NCI-H510A treated with DMSO at 0.1 percent for 48 hours (cell line): ENCODE measurements around the gene TMBIM4.
A peak's percentile ranks its signal among the peaks of the same experiment; 100 is the strongest.

Experiments
- DNase-seq: peaks from one replicate; lab custom pipeline; 2025; lab: John Stamatoyannopoulos, UW

Gene TMBIM4

GRCh38 chr12:66140731-66141130 is 29.1 kb downstream of the TMBIM4 start:
- DNase-seq, result no peak

DNA sequence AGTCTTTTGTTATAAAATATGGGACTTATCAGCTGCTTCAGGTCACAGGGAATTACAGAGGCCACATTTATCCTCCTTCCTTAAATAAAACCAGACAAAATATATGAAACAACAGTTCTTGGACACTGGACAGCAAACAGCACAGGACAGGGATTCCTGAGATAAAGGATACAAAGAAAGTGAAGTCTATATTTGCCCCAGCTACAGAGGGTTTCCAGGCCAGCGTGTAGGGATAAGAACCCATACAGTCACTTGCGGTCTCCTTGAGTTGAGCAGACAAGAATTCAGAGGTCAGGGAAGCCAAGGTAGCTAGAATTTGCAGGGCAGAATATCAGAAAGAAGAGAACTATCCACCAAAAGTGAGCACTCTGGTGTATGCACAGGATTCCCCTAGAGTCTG is 30.5 kb downstream of the TMBIM4 start:
- DNase-seq, result no peak

DNA sequence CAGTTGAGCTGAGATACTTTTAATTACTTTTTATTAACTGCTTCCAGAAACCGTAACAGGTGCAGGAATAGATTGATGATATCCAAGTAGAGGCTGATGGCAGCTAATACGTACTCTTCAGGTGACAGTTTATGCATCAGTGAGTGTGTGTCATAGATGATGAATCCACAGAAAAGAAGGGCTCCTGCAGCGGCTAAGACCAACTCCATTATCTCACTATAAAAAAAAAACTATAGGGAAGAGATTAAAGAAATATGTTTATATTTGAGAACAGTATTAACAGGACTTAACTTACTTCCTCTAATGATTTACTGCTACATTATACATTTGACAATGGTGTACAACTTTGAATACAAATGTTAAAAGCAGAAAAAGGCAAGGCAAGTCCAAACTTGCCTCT is 31.9 kb downstream of the TMBIM4 start:
- no peak for DNase-seq

DNA sequence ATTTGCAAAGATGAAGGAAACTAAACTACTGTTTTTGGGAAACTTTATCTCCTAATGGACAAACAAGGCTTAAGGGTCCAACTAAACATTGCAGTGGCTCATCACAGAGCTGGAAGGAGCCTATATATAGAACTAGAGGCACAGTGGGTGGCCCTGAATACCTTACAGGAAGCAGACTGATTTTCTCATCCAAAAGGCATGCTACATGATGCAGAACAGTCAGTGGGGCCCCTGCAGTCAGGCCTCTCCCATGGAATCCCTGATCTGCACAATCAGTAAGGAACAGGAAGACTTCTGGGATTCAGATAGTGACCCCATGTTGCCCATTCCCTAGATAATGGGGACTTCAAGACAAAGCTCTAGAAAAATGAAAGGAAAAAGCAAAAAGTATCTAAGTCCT is 37.4 kb downstream of the TMBIM4 start:
- no peak for DNase-seq

GRCh38 chr12:66131067-66131688 is 38.6 kb downstream of the TMBIM4 start:
- peak; percentile 83 for DNase-seq

GRCh38 chr12:66130267-66131066 is 39.3 kb downstream of the TMBIM4 start, which contains the start of gene LLPH:
LLPH (minus strand) TSS chr12:66130750; CDS start chr12:66129106, 1,644 bp downstream.
- peak; percentile 89 for DNase-seq

DNA sequence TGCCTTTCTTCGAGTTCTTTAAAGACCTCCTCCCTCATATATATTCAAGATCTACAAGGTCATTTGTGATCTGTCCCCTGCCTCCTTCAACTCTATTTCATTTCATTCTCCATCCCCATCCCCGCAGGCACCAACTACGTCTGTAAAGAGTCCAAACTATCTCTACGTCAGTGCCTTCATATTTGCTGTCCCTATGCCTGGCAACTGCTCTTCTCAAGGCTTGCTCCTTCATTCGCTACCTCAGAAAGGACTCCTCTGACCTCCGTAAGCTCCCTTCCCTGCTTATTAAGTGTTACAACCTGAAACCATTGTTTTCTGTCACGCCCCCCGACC is 39.9 kb downstream of the TMBIM4 start:
- DNase-seq, result peak; percentile 15

DNA sequence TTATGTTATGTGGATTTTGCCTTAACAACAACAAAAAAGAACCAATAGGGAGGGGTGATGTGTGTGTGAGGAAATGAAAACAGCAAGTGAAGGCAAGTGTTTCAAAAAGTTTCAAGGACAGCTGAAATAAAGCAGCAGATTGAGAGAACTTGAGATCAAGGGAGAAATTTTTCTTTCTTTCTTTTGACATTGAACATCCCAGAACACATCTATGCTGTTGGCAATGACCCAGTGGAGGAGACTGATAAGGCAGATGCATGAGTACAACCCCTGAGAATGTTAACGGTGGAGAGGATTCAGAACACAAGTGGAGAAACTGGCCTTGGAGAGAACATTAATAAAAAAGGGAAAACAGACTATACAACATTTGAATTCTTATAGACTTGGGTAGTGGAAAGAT is 42.1 kb downstream of the TMBIM4 start:
- no peak for DNase-seq

DNA sequence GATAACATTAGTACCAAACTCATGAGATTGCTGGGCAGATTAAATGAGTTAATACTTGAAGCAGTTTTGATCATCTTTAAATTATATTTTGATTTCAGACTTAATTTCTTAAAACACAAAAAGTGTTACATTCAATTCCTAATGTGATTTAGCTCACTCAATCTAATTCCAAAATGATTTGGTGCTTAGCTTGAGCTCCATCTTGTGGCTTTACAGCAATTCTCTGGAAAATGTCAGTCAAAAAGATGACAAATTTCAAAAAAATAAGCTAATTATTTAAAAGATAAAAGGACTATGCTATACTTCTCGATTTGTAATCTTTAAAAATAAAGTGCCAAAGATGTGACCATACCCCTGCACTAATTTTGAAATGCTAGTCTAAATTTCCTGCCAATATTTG is 49.3 kb downstream of the TMBIM4 start:
- DNase-seq, result no peak

- no peak for DNase-seq
Observed at GRCh38 chr12:66119870-66120241, 49.9 kb downstream of the TMBIM4 start.

- no peak for DNase-seq
Observed at GRCh38 chr12:66119229-66119869, 50.4 kb downstream of the TMBIM4 start.

DNA sequence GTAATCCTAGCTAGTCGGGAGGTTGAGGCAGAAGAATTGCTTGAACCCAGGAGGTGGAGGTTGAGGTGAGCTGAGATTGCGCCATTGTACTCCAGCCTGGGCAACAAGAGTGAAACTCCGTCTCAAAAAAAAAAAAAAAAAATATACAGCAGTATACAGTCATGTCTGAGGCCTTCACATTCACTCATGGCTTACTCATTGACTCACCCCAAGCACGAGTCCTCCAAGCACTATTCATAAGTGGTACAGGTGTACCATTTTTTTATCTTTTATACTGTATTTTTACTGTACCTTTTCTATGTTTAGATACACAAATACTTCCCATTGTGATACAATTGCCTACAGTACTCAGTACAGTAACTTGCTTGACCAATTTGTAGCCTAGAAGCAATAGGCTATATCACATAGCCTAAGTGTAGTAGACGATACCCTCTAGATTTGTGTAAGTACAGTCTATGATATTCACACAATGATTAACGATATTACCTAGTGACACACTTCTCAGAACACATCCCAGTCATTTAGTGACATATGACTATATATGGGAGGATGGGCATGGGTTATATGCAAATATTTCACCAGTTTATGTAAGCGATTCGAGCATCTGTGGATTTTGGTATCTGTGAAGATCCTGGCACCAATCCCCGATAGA is 51.4 kb downstream of the TMBIM4 start:
- no peak for DNase-seq

DNA sequence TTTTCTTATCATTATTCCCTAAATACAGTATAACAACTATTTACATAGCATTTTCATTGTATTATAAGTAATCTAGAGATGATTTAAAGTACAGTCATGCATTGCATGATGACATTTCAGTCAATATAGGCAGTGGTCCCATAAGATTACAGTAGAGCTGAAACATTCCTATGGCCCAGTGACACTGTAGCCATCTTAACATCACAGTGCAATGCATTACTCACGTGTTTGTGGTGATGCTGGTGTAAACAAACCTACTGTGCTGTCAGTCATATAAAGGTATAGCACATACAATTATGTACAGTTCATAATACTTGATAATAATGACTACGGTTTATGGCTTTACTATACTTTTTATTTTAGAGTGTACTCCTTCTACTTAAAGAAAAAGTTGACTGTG is 52.6 kb downstream of the TMBIM4 start:
- no peak for DNase-seq

- no peak for DNase-seq
Observed at GRCh38 chr12:66115071-66115600, 54.7 kb downstream of the TMBIM4 start.

GRCh38 chr12:66113471-66113870 is 56.3 kb downstream of the TMBIM4 start:
- DNase-seq, result no peak

- DNase-seq, result no peak
Observed at GRCh38 chr12:66111605-66112004, 58.2 kb downstream of the TMBIM4 start.

GRCh38 chr12:66109056-66109455 is 60.7 kb downstream of the TMBIM4 start:
- DNase-seq, result no peak

DNA sequence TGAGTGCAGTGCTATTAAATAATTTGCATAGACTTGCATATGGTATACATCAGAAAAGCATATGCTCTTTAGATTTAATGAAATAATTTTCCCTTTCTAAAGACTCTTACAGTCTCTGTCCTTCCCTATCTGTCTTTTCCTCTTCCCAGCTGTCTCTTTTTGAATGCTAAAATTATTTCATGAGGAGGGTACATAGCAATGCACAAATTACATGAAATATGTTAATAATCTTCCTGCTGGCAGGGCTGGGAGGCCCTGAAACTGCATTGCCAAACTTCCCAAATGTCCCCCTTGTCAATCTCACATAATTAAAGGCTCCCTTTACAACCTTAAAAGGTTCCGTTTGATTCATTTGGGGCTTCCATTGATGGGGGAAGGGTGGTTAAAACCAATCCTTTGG is 61.4 kb downstream of the TMBIM4 start:
- DNase-seq, result no peak

DNA sequence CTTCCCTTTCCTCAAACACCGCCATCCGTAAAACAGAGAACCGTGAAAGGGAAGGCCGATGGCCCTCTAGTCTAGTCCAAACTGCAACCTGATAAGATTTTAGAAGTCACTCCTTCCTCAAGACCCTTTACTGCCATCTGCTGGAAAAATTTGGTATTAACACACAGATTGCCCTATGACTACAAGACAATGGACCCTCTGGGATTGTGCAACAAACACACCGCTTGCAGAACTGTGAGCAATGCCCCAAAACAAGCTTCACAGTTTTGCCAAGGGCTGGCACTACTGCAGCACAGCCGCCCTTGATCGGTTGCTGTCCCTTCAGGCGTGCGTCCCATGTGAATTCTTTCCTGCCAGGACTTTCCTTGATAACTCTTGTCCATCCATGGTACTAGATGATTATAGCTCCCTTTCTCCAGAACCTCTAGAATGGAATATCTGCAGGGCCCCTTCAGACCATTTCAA is 62.3 kb downstream of the TMBIM4 start:
- DNase-seq, result peak; percentile 87

- no peak for DNase-seq
Observed at GRCh38 chr12:66103016-66103913, 66.5 kb downstream of the TMBIM4 start.

DNA sequence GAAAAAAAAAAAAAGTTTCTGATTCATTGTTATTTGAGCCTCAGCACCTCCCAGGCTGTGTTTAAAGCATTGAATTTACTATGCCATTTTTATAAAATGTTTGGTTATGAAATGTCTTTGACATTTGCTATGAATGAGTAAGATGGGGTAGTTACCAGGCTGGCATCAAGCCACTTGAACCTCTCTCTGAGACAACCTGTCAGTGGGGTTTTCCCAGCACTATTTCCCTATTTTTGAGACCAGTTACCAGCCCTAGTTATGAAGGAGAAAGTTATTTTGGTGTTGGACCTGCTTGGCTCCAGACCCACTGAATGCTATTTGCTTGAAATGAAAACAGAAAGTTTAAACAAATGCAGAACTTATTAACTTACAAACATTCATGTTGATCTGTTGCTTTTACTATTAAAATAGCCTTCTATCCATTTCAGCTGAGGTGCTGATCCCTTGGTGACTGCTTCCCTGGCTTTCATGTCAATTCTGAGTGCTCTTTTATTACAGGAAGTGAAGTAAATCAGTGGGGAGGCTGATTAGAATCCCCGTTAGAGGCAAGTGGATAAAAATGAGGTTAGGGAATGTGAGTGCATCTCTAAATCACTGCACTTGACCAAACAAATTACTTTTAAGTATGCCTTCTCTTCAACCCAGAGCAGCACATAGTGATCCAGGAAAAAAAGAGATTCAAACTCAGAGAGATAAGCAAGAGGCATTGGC is 77.1 kb downstream of the TMBIM4 start:
- DNase-seq, result no peak
